ENCODE results near the gene TMEM272. TPM values are rescaled to one million over a fixed set of nuclear protein-coding genes. Genes with fewer than 3 reads are reported as not detected.

Gene TMEM272
- total RNA-seq, 1 experiment from 2014 or later, result 0.15 TPM

DNA sequence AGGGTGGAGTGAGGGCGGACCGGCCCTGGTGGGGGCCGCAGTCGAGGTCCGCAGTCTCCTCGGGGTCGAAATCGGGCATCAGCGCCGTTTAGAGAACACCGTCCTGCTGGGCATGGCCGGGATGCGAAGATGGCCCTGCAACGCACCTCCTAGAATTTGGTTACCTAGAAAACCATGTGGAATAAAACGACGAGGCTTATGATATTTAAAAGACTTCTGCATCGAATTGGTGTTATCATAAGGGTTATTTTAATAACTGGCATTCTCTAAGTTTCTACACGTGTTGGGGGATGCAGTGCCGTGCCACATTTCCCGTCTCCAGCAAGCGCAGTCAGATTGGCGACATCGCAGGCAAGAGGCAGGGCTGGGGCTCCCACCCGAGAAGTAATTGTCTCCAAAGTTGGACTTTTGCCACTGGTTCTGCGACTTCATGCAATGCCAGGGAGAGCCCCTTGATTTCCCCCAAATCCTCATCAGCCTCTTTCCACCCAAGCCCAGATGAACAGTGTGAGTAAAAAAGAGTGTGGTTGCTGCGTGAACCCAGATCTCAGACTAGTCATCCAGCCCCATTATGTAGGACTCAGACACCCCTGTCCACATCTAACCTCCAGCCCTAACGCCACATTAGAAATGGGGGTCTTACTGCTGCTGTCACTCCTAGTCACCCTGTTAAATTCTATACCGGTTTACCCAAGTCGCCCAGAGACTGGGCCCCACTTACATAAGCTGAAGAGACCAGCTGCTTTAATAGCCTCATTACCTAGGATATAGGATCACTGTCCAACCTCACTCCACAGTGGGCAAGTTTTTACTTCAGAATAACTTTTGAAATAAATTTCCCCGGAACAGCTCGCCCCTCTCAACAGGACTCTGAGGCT is 40.4 kb downstream of the TMEM272 start:
- DNase-seq (ENCODE audit: low read depth, low spot score), result no peak
- no peaks in the 10 kb centered on the region for H3K27me3 ChIP-seq (ENCODE audit: control insufficient read depth, insufficient read depth, low read length)
- peak overlapping the region; percentile 58 to 71 for H3K4me3 ChIP-seq (ENCODE audit: low read depth in 2 of 2, low read length in 2 of 2)
- in situ Hi-C loops (cut with HindIII; ENCODE audit: low pct_unique_long_range_greater_than_20kb, low sequenced_read_pairs) (no loop called here), intact Hi-C loops (cut with micrococcal nuclease; ENCODE audit: unreplicated experiment) (no loop called here)
- H3K9me3 ChIP-seq (ENCODE audit: control insufficient read depth, insufficient read depth, low read depth, low read length), result no peaks in the 10 kb centered on the region
- ChIA-PET POLR2A (no interaction called here), CTCF (no interaction called here)
- peaks cover 16% of the 10 kb centered on the region for H3K4me1 ChIP-seq (ENCODE audit: control insufficient read depth, insufficient read depth, low read length)
- TSS peak; percentile 87 for BruUV-seq (replicated peaks)
- no peak for ATAC-seq
- no peaks in the 10 kb centered on the region; the same call in 1 of the 2 replicates for H3K36me3 ChIP-seq (ENCODE audit: control insufficient read depth, insufficient read depth, low read length)
- peak overlapping the region; percentile 86 for H3K27ac ChIP-seq (ENCODE audit: low read length)
- TF ChIP-seq, protein P1, sequence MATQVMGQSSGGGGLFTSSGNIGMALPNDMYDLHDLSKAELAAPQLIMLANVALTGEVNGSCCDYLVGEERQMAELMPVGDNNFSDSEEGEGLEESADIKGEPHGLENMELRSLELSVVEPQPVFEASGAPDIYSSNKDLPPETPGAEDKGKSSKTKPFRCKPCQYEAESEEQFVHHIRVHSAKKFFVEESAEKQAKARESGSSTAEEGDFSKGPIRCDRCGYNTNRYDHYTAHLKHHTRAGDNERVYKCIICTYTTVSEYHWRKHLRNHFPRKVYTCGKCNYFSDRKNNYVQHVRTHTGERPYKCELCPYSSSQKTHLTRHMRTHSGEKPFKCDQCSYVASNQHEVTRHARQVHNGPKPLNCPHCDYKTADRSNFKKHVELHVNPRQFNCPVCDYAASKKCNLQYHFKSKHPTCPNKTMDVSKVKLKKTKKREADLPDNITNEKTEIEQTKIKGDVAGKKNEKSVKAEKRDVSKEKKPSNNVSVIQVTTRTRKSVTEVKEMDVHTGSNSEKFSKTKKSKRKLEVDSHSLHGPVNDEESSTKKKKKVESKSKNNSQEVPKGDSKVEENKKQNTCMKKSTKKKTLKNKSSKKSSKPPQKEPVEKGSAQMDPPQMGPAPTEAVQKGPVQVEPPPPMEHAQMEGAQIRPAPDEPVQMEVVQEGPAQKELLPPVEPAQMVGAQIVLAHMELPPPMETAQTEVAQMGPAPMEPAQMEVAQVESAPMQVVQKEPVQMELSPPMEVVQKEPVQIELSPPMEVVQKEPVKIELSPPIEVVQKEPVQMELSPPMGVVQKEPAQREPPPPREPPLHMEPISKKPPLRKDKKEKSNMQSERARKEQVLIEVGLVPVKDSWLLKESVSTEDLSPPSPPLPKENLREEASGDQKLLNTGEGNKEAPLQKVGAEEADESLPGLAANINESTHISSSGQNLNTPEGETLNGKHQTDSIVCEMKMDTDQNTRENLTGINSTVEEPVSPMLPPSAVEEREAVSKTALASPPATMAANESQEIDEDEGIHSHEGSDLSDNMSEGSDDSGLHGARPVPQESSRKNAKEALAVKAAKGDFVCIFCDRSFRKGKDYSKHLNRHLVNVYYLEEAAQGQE (IDR thresholded peaks at IDR 0.05; ENCODE audit: insufficient read depth in 1 of 2, low read depth in 2 of 2, low read length in 1 of 2), result no peak
- TF ChIP-seq POLR2AphosphoS5 (IDR thresholded peaks at IDR 0.05; ENCODE audit: low read depth, low read length) (no peak), TCF7L2 (IDR thresholded peaks at IDR 0.05; ENCODE audit: low read depth, low read length) (no peak), SIN3A (IDR thresholded peaks at IDR 0.05; ENCODE audit: borderline replicate concordance, insufficient read depth, low read depth, low read length) (no peak)
- TF ChIP-seq, protein P2, sequence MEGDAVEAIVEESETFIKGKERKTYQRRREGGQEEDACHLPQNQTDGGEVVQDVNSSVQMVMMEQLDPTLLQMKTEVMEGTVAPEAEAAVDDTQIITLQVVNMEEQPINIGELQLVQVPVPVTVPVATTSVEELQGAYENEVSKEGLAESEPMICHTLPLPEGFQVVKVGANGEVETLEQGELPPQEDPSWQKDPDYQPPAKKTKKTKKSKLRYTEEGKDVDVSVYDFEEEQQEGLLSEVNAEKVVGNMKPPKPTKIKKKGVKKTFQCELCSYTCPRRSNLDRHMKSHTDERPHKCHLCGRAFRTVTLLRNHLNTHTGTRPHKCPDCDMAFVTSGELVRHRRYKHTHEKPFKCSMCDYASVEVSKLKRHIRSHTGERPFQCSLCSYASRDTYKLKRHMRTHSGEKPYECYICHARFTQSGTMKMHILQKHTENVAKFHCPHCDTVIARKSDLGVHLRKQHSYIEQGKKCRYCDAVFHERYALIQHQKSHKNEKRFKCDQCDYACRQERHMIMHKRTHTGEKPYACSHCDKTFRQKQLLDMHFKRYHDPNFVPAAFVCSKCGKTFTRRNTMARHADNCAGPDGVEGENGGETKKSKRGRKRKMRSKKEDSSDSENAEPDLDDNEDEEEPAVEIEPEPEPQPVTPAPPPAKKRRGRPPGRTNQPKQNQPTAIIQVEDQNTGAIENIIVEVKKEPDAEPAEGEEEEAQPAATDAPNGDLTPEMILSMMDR (IDR thresholded peaks at IDR 0.05), result no peak

DNA sequence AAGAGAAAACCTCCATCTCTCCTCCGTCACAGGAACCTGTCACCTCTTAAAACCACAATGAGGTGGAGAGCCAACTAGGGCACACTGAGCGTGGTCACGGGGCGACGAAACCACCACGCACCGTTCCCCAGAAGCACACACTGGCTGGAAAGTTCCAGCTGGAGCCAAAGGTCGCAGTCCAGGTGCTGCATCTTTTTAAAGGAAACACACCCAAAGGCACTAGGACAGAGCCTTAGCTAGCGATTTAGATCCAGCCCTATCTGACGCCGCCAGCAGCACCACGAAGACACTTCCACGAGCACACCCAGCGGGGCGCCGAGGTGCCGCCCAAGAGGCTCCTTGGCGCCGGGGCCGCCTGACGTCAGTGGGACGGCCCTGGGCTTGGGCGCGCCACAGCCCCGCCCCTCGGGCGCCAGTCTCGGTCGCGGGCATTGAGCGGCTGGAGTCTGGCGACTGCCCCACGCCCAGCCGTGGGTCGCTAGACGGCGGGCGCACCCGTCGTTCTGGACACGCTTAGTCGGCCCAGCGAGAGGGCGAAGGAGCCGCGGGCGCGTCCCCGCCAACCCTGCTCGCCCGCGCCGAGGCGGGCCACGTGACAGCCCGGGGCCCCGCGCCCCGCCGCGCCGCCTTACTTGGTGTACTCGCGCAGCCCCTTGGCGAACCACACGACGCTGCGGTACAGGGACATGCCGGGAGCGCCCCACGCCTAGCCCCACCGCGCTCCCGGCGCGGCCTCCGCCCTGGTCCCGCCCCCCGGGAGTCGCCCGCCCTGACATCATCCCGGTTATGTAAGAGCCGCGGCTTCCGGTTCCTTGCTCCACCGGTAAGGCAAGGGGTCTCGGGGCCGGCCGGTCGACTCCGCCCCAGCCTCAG is 41.3 kb downstream of the TMEM272 start, which contains the start of gene DHRS12:
DHRS12 (minus strand) TSS at position 742 of the 873 bp plus-strand sequence. CDS start 4,504 bp downstream, outside the sequence.
- DNase-seq (ENCODE audit: low read depth, low spot score) (no peak), ATAC-seq (peak; percentile 94)
- BruUV-seq (replicated peaks), result no TSS peak
- CTCF ChIA-PET, result no interaction called here
- H3K4me1 ChIP-seq (ENCODE audit: control insufficient read depth, insufficient read depth, low read length), result peaks cover 16% of the 10 kb centered on the region
- peak within 1 kb of the TSS; percentile 86 for H3K27ac ChIP-seq (ENCODE audit: low read length)
- H3K4me3 ChIP-seq (ENCODE audit: low read depth in 2 of 2, low read length in 2 of 2), result peak within 1 kb of the TSS; percentile 58 to 71
- in situ Hi-C loops (cut with HindIII; ENCODE audit: low pct_unique_long_range_greater_than_20kb, low sequenced_read_pairs), result no loop called here
- no peaks in the 10 kb centered on the region for H3K9me3 ChIP-seq (ENCODE audit: control insufficient read depth, insufficient read depth, low read depth, low read length)
- intact Hi-C loops (cut with micrococcal nuclease; ENCODE audit: unreplicated experiment), result no loop called here
- H3K27me3 ChIP-seq (ENCODE audit: control insufficient read depth, insufficient read depth, low read length), result no peaks in the 10 kb centered on the region
- TF ChIP-seq POLR2AphosphoS5 (IDR thresholded peaks at IDR 0.05; ENCODE audit: low read depth, low read length), result peak; percentile 59
- TF ChIP-seq, protein P2 (IDR thresholded peaks at IDR 0.05), result no peak
- no peaks in the 10 kb centered on the region; the same call in 1 of the 2 replicates for H3K36me3 ChIP-seq (ENCODE audit: control insufficient read depth, insufficient read depth, low read length)
- POLR2A ChIA-PET, result interaction anchor here (0.5 to 0.7 kb wide), 2 partner anchors 22 to 951 kb away, joined by 3 to 5 read pairs; no protein-coding TSS in a partner anchor

All from Panc1 (cell line).